ENCODE data around the gene LRRC4B.

Gene LRRC4B

GRCh38 chr19:50558449-50558848 is 9.8 kb downstream of the LRRC4B start:
- H3K27ac ChIP-seq (ENCODE audit: poor library complexity, severe bottlenecking) = no peak overlapping the region
- H3K36me3 ChIP-seq (ENCODE audit: low read depth) = no peaks in the 10 kb centered on the region
- TF ChIP-seq CTCF (IDR thresholded peaks at IDR 0.05; ENCODE audit: poor library complexity, severe bottlenecking) = no peak
- no peaks in the 10 kb centered on the region for H3K4me1 ChIP-seq (ENCODE audit: insufficient read depth, poor library complexity, severe bottlenecking)
- DNase-seq (ENCODE audit: low spot score) (no peak), ATAC-seq (ENCODE audit: low read depth) (no peak)
- no peaks in the 10 kb centered on the region for H3K9me3 ChIP-seq (ENCODE audit: severe bottlenecking)
- no peak overlapping the region for H3K4me3 ChIP-seq (ENCODE audit: severe bottlenecking)
- peaks cover 68% of the 10 kb centered on the region for H3K27me3 ChIP-seq (ENCODE audit: insufficient read depth, poor library complexity, severe bottlenecking)

GRCh38 chr19:50558039-50558438 is 10.2 kb downstream of the LRRC4B start:
- no peak overlapping the region for H3K27ac ChIP-seq (ENCODE audit: poor library complexity, severe bottlenecking)
- peaks cover 64% of the 10 kb centered on the region for H3K27me3 ChIP-seq (ENCODE audit: insufficient read depth, poor library complexity, severe bottlenecking)
- H3K9me3 ChIP-seq (ENCODE audit: severe bottlenecking) = no peaks in the 10 kb centered on the region
- no peak for TF ChIP-seq CTCF (IDR thresholded peaks at IDR 0.05; ENCODE audit: poor library complexity, severe bottlenecking)
- no peaks in the 10 kb centered on the region for H3K36me3 ChIP-seq (ENCODE audit: low read depth)
- DNase-seq (ENCODE audit: low spot score) = no peak
- H3K4me3 ChIP-seq (ENCODE audit: severe bottlenecking) = no peak overlapping the region
- no peaks in the 10 kb centered on the region for H3K4me1 ChIP-seq (ENCODE audit: insufficient read depth, poor library complexity, severe bottlenecking)
- ATAC-seq (ENCODE audit: low read depth) = no peak

GRCh38 chr19:50557009-50557613 is 11.1 kb downstream of the LRRC4B start:
- ATAC-seq (ENCODE audit: low read depth) = no peak
- H3K36me3 ChIP-seq (ENCODE audit: low read depth) = no peaks in the 10 kb centered on the region
- H3K9me3 ChIP-seq (ENCODE audit: severe bottlenecking) = no peaks in the 10 kb centered on the region
- no peak overlapping the region for H3K4me3 ChIP-seq (ENCODE audit: severe bottlenecking)
- DNase-seq (ENCODE audit: low spot score) = no peak
- H3K4me1 ChIP-seq (ENCODE audit: insufficient read depth, poor library complexity, severe bottlenecking) = no peaks in the 10 kb centered on the region
- H3K27ac ChIP-seq (ENCODE audit: poor library complexity, severe bottlenecking) = no peak overlapping the region
- no peak for TF ChIP-seq CTCF (IDR thresholded peaks at IDR 0.05; ENCODE audit: poor library complexity, severe bottlenecking)
- H3K27me3 ChIP-seq (ENCODE audit: insufficient read depth, poor library complexity, severe bottlenecking) = peaks cover 59% of the 10 kb centered on the region

GRCh38 chr19:50556282-50557008 is 11.8 kb downstream of the LRRC4B start:
- Histone ChIP-seq H3K4me3 (ENCODE audit: severe bottlenecking) (peak overlapping the region; percentile 20), H3K27me3 (ENCODE audit: insufficient read depth, poor library complexity, severe bottlenecking) (peaks cover 59% of the 10 kb centered on the region), H3K4me1 (ENCODE audit: insufficient read depth, poor library complexity, severe bottlenecking) (no peaks in the 10 kb centered on the region), H3K36me3 (ENCODE audit: low read depth) (no peaks in the 10 kb centered on the region), H3K9me3 (ENCODE audit: severe bottlenecking) (no peaks in the 10 kb centered on the region), H3K27ac (ENCODE audit: poor library complexity, severe bottlenecking) (no peak overlapping the region)
- no peak for DNase-seq (ENCODE audit: low spot score)
- peak; percentile 64; the same call in 2 of the 3 replicates for ATAC-seq (ENCODE audit: low read depth)
- peak; percentile 87 for TF ChIP-seq CTCF (IDR thresholded peaks at IDR 0.05; ENCODE audit: poor library complexity, severe bottlenecking)

Data from RWPE2 (cell line).